ENCODE data around the gene TBKBP1.

Gene TBKBP1

GRCh38 chr17:47720754-47721533, 27.0 kb downstream of the TBKBP1 start:
- TF ChIP-seq, protein P1, sequence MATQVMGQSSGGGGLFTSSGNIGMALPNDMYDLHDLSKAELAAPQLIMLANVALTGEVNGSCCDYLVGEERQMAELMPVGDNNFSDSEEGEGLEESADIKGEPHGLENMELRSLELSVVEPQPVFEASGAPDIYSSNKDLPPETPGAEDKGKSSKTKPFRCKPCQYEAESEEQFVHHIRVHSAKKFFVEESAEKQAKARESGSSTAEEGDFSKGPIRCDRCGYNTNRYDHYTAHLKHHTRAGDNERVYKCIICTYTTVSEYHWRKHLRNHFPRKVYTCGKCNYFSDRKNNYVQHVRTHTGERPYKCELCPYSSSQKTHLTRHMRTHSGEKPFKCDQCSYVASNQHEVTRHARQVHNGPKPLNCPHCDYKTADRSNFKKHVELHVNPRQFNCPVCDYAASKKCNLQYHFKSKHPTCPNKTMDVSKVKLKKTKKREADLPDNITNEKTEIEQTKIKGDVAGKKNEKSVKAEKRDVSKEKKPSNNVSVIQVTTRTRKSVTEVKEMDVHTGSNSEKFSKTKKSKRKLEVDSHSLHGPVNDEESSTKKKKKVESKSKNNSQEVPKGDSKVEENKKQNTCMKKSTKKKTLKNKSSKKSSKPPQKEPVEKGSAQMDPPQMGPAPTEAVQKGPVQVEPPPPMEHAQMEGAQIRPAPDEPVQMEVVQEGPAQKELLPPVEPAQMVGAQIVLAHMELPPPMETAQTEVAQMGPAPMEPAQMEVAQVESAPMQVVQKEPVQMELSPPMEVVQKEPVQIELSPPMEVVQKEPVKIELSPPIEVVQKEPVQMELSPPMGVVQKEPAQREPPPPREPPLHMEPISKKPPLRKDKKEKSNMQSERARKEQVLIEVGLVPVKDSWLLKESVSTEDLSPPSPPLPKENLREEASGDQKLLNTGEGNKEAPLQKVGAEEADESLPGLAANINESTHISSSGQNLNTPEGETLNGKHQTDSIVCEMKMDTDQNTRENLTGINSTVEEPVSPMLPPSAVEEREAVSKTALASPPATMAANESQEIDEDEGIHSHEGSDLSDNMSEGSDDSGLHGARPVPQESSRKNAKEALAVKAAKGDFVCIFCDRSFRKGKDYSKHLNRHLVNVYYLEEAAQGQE (IDR thresholded peaks at IDR 0.05; ENCODE audit: insufficient replicate concordance, low read depth), result no peak
- no peak for TF ChIP-seq GABPA (IDR thresholded peaks at IDR 0.05; ENCODE audit: low read depth)
- TF ChIP-seq CTCF (IDR thresholded peaks at IDR 0.05; ENCODE audit: insufficient read depth, low read length), result no peak
- no peak for TF ChIP-seq POLR2AphosphoS5 (IDR thresholded peaks at IDR 0.05; ENCODE audit: low read depth)
- TF ChIP-seq SPI1 (IDR thresholded peaks at IDR 0.05; ENCODE audit: borderline replicate concordance, low read depth), result no peak
- DNase-seq (ENCODE audit: low read depth in 1 of 2, low spot score in 1 of 2), result peak in 1 of 2 experiments; percentile 57
- H3K27ac ChIP-seq (replicated peaks), result no peak overlapping the region
- no peak overlapping the region for H3K4me3 ChIP-seq (replicated peaks; ENCODE audit: insufficient read depth, low read length)
- peaks cover 34% of the 10 kb centered on the region for H3K27me3 ChIP-seq (ENCODE audit: insufficient read depth, poor library complexity, severe bottlenecking)

DNA sequence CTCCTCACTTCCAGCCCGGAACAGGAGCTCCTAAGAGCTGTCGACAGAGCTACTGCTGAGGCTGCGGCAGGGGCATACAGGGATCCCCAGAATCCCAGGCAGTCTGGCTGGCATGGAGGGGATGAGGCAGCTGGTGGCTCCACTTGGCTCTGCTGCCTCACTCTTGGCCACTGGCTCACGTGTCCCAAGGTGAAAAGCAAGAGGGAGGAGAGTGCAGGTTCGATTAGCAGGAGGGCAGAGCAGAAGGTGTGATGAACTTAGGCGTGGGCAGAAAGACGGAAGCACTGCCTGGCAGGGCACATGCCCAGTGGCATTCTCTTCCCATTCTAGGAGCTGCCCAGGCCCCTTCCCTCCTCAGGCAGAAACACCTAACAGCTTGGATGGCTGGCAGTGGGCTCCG, 27.8 kb downstream of the TBKBP1 start:
- H3K27me3 ChIP-seq (ENCODE audit: insufficient read depth, poor library complexity, severe bottlenecking), result peaks cover 34% of the 10 kb centered on the region
- DNase-seq (ENCODE audit: low read depth in 1 of 2, low spot score in 1 of 2), result no peak
- TF ChIP-seq, protein P1 (IDR thresholded peaks at IDR 0.05; ENCODE audit: insufficient replicate concordance, low read depth), result no peak
- TF ChIP-seq POLR2AphosphoS5 (IDR thresholded peaks at IDR 0.05; ENCODE audit: low read depth), result no peak
- TF ChIP-seq GABPA (IDR thresholded peaks at IDR 0.05; ENCODE audit: low read depth), result no peak
- TF ChIP-seq SPI1 (IDR thresholded peaks at IDR 0.05; ENCODE audit: borderline replicate concordance, low read depth), result no peak
- no peak for TF ChIP-seq CTCF (IDR thresholded peaks at IDR 0.05; ENCODE audit: insufficient read depth, low read length)
- no peak overlapping the region for H3K4me3 ChIP-seq (replicated peaks; ENCODE audit: insufficient read depth, low read length)
- no peak overlapping the region for H3K27ac ChIP-seq (replicated peaks)

DNA sequence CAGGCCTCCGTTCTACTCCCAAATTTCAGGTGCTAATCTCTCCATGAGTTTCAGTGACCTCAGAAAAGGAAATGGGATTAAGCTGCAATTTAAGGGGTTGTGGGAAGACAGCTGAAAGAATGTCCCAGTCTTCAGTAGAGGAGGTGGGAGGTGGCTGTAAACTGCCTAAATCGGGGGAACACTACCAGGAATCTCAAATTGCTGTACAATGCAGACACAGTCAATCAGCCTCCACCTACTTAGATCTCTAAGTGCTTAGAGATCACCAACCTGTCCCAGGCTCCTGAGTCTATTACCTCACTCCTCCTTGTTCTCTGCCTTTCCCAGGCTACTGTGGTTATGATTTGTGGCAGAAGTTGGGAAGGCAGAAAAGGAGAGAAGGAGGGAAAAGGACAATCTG, 30.7 kb downstream of the TBKBP1 start:
- TF ChIP-seq, protein P1 (IDR thresholded peaks at IDR 0.05; ENCODE audit: insufficient replicate concordance, low read depth), result no peak
- no peak for TF ChIP-seq POLR2AphosphoS5 (IDR thresholded peaks at IDR 0.05; ENCODE audit: low read depth)
- TF ChIP-seq CTCF (IDR thresholded peaks at IDR 0.05; ENCODE audit: insufficient read depth, low read length), result no peak
- no peak overlapping the region for H3K27ac ChIP-seq (replicated peaks)
- DNase-seq (ENCODE audit: low read depth in 1 of 2, low spot score in 1 of 2), result no peak
- no peak overlapping the region for H3K4me3 ChIP-seq (replicated peaks; ENCODE audit: insufficient read depth, low read length)
- H3K27me3 ChIP-seq (ENCODE audit: insufficient read depth, poor library complexity, severe bottlenecking), result peaks cover 29% of the 10 kb centered on the region

All from HL-60 (cell line).